Testis (tissue), 3 donors: ENCODE results near the gene RTKN. TPM values are rescaled to one million over a fixed set of nuclear protein-coding genes. Genes with fewer than 3 reads are reported as not detected.

Experiments
- DNase-seq: peaks from one replicate; pipeline ENCODE4 v3.0.0-alpha.2; 2019
- H3K27ac ChIP-seq, 2 donors: fragments of 200-600 bp; sonication (generic); one replicate each; pipeline ENCODE4 v1.5.1; 2019
- H3K27me3 ChIP-seq: fragments of 200-600 bp; sonication (generic); one replicate; pipeline ENCODE4 v1.5.1; 2019
- H3K36me3 ChIP-seq: fragments of 200-600 bp; sonication (generic); one replicate; pipeline ENCODE4 v1.5.1; 2017; ENCODE audit warnings: low read depth; ENCODE audit errors: missing control alignments
- H3K4me1 ChIP-seq: fragments of 200-600 bp; sonication (generic); one replicate; pipeline ENCODE4 v1.5.1; 2019
- H3K4me3 ChIP-seq, 2 donors: fragments of 200-600 bp; sonication (generic); one replicate each; pipeline ENCODE4 v1.5.1; 2017 to 2019
- H3K9me3 ChIP-seq: fragments of 200-600 bp; sonication (generic); one replicate; pipeline ENCODE4 v1.5.1; 2017
- CTCF ChIP-seq, 3 experiments: fragments of 450-650 bp in 2 of 3; fragments of 200-600 bp in 1 of 3; sonication (generic) in 1 of 3; IDR thresholded peaks; one replicate each; pipeline ENCODE4 v1.5.1; 2016 to 2019; ENCODE audit warnings: antibody characterized with exemption in 3 of 3, mild to moderate bottlenecking in 2 of 3, moderate library complexity in 1 of 3
- POLR2A ChIP-seq: fragments of 450-650 bp; IDR thresholded peaks from one replicate; pipeline ENCODE4 v1.6.1; 2017; ENCODE audit warnings: antibody characterized with exemption, mild to moderate bottlenecking, moderate library complexity
- WGBS, 2 donors: methylation state at CpG; one replicate each; pipeline ENCODE4 v1.1.5; 2018; 5-methylcytosine and 5-hydroxymethylcytosine counted together
- intact Hi-C: fragments of 100-400 bp; cut with DNase I; formaldehyde crosslinking; loops from one replicate; pipeline ENCODE4 v1.15.1; 2023; ENCODE audit warnings: low total_unique reads
- polyA plus RNA-seq: library from polyadenylated mRNA; stranded (reverse); fragments of 350-450 nt; fragmentation: Illumina TruSeq; extraction: RNeasy Lipid Tissue Mini Kit (QIAGEN cat#74804); gene quantifications from one replicate; pipeline ENCODE4 v1.2.3, GENCODE V29; 2014; ENCODE audit warnings: low read depth, low replicate concordance; ENCODE audit not compliant: insufficient read depth
- total RNA-seq, 2 donors: library from RNA; depleted of rRNA; stranded (reverse); fragments of >200 nt; gene quantifications; one replicate each; pipeline ENCODE4 v1.2.3, GENCODE V29; 2016

The RTKN gene
- total and polyA plus RNA-seq, 3 donors from 2014 or later = 8.8 to 12.8 (median 11.1) TPM

GRCh38 chr2:74390606-74391005, 51.1 kb downstream of the RTKN start:
- Histone ChIP-seq H3K4me1 (peaks cover 15% of the 10 kb centered on the region), H3K4me3 (peak overlapping the region; percentile 95 to 98), H3K27me3 (no peaks in the 10 kb centered on the region), H3K9me3 (no peaks in the 10 kb centered on the region), H3K36me3 (no peaks in the 10 kb centered on the region), H3K27ac (no peak overlapping the region)
- no peak for DNase-seq
- TF ChIP-seq CTCF (IDR thresholded peaks at IDR 0.05) (no peak), POLR2A (no peak)
- WGBS, 2 donors = 21 to 25% methylated on average over 5 of the region's 5 CpGs
- intact Hi-C loops = no loop called here

- H3K4me1 ChIP-seq = peaks cover 30% of the 10 kb centered on the region
- TF ChIP-seq POLR2A (no peak), CTCF (IDR thresholded peaks at IDR 0.05) (no peak)
- 80 to 89% methylated on average over 1 of the region's 1 CpG for WGBS, 2 donors
Measured at GRCh38 chr2:74387346-74387745, 54.4 kb downstream of the RTKN start.

GRCh38 chr2:74385396-74385795, 56.3 kb downstream of the RTKN start:
- DNase-seq = no peak
- WGBS, 2 donors = 77% methylated on average over 5 to 8 of the region's 8 CpGs
- intact Hi-C loops = no loop called here
- Histone ChIP-seq H3K36me3 (no peaks in the 10 kb centered on the region), H3K27ac (no peak overlapping the region), H3K4me3 (no peak overlapping the region), H3K4me1 (peaks cover 27% of the 10 kb centered on the region), H3K9me3 (no peaks in the 10 kb centered on the region), H3K27me3 (no peaks in the 10 kb centered on the region)
- TF ChIP-seq POLR2A (no peak), CTCF (IDR thresholded peaks at IDR 0.05) (no peak)

More at GRCh38 chr2:74387346-74387745, 54.4 kb downstream of the RTKN start:
- no peak for DNase-seq
- Histone ChIP-seq H3K4me3 (no peak overlapping the region), H3K36me3 (no peaks in the 10 kb centered on the region), H3K27ac (no peak overlapping the region), H3K27me3 (no peaks in the 10 kb centered on the region), H3K9me3 (no peaks in the 10 kb centered on the region)
- intact Hi-C loops = no loop called here

- no peak overlapping the region for H3K27ac ChIP-seq
- no peaks in the 10 kb centered on the region for H3K36me3 ChIP-seq
- no peak overlapping the region for H3K4me3 ChIP-seq
- H3K4me1 ChIP-seq = peaks cover 31% of the 10 kb centered on the region
- no peak for DNase-seq
- 52 to 56% methylated on average over 3 of the region's 3 CpGs for WGBS, 2 donors
- H3K9me3 ChIP-seq = no peaks in the 10 kb centered on the region
- intact Hi-C loops = no loop called here
- no peak for TF ChIP-seq CTCF (IDR thresholded peaks at IDR 0.05)
- no peak for TF ChIP-seq POLR2A
- H3K27me3 ChIP-seq = no peaks in the 10 kb centered on the region
Measured at GRCh38 chr2:74384051-74384450, 57.7 kb downstream of the RTKN start.

- H3K4me1 ChIP-seq = peaks cover 34% of the 10 kb centered on the region
Measured at GRCh38 chr2:74383254-74383653, 58.5 kb downstream of the RTKN start.

More at GRCh38 chr2:74383254-74383653, 58.5 kb downstream of the RTKN start:
- Histone ChIP-seq H3K4me3 (no peak overlapping the region), H3K36me3 (no peaks in the 10 kb centered on the region), H3K27ac (no peak overlapping the region), H3K27me3 (no peaks in the 10 kb centered on the region), H3K9me3 (no peaks in the 10 kb centered on the region)
- intact Hi-C loops = no loop called here
- 26 to 31% methylated on average over 1 of the region's 1 CpG for WGBS, 2 donors
- TF ChIP-seq POLR2A = no peak
- TF ChIP-seq CTCF (IDR thresholded peaks at IDR 0.05) = no peak
- no peak for DNase-seq
